HFFc6 (cell line): ENCODE measurements around the gene GCSH. TPM values are rescaled to one million over a fixed set of nuclear protein-coding genes. Genes with fewer than 3 reads are reported as not detected.
"Not testable (repeated sequence)": the region's sequence is repeated elsewhere in the genome, so short reads cannot be mapped to it uniquely, and the experiment has no call there.

Source experiments
- DNase-seq: peaks from one replicate; pipeline ENCODE4 v3.0.0-alpha.2; 2018
- H3K27ac Mint-ChIP-seq: 2 replicates; pipeline ENCODE4 v1.8.0; 2020; ENCODE audit warnings: mild to moderate bottlenecking, mixed read lengths
- H3K27me3 Mint-ChIP-seq: 2 replicates; pipeline ENCODE4 v1.8.0; 2021; ENCODE audit warnings: mild to moderate bottlenecking, moderate library complexity, mixed read lengths; ENCODE audit not compliant: insufficient read depth
- H3K36me3 Mint-ChIP-seq: 2 replicates; pipeline ENCODE4 v1.8.0; 2021; ENCODE audit warnings: low read depth, mixed read lengths
- H3K4me1 Mint-ChIP-seq: 2 replicates; pipeline ENCODE4 v1.8.0; 2020; ENCODE audit warnings: low read depth, mixed read lengths
- H3K4me3 Mint-ChIP-seq: 2 replicates; pipeline ENCODE4 v1.8.0; 2020; ENCODE audit warnings: mild to moderate bottlenecking, moderate library complexity, mixed read lengths
- H3K9me3 Mint-ChIP-seq: 2 replicates; pipeline ENCODE4 v1.8.0; 2020; ENCODE audit warnings: mild to moderate bottlenecking, mixed read lengths
- CTCF ChIP-seq: fragments of 200-600 bp; sonication (generic); IDR thresholded peaks from 2 replicates; pipeline ENCODE4 v1.5.0; 2021; ENCODE audit warnings: antibody characterized with exemption, mild to moderate bottlenecking
- total RNA-seq, 6 experiments: library from RNA; stranded (reverse); fragmentation: NEBNext Ultra II Directional; extraction: Animal tissue kit (Norgen Biotek cat#: 25700); gene quantifications; 2 replicates in 1 of 6; 3 replicates in 5 of 6; pipeline ENCODE4 v1.2.3, GENCODE V29; 2021

The GCSH gene
- total RNA-seq, 6 experiments from 2014 or later: 23.6 to 36.1 (median 31.3) TPM

GRCh38 chr16:81123092-81123852 is 27.1 kb upstream of the GCSH start:
- DNase-seq: no peak
- Mint-ChIP-seq H3K9me3 (no peaks in the 10 kb centered on the region), H3K27me3 (peaks cover 7% of the 10 kb centered on the region)

GRCh38 chr16:81121474-81121990 is 25.3 kb upstream of the GCSH start:
- Mint-ChIP-seq H3K27ac (no peak overlapping the region), H3K36me3 (no peaks in the 10 kb centered on the region), H3K9me3 (no peaks in the 10 kb centered on the region), H3K4me3 (no peak overlapping the region), H3K4me1 (peaks cover 7% of the 10 kb centered on the region), H3K27me3 (peaks cover 14% of the 10 kb centered on the region)
- no peak for DNase-seq
- no peak for TF ChIP-seq CTCF

More at GRCh38 chr16:81123092-81123852, 27.1 kb upstream of the GCSH start:
- Mint-ChIP-seq H3K4me3 (no peak overlapping the region), H3K36me3 (no peaks in the 10 kb centered on the region), H3K4me1 (peaks cover 25% of the 10 kb centered on the region), H3K27ac (no peak overlapping the region)
- TF ChIP-seq CTCF: no peak

- Mint-ChIP-seq H3K9me3 (no peaks in the 10 kb centered on the region), H3K4me3 (no peak overlapping the region), H3K4me1 (no peaks in the 10 kb centered on the region), H3K27me3 (peaks cover 27% of the 10 kb centered on the region), H3K27ac (no peak overlapping the region), H3K36me3 (no peaks in the 10 kb centered on the region)
- no peak for DNase-seq
- no peak for TF ChIP-seq CTCF
These were observed 21.2 kb upstream of the GCSH start for GRCh38 chr16:81117436-81117835.

- H3K9me3 Mint-ChIP-seq: no peaks in the 10 kb centered on the region
- no peaks in the 10 kb centered on the region for H3K36me3 Mint-ChIP-seq
- DNase-seq: no peak
- H3K27me3 Mint-ChIP-seq: peaks cover 31% of the 10 kb centered on the region
- no peak overlapping the region for H3K27ac Mint-ChIP-seq
- no peak overlapping the region for H3K4me3 Mint-ChIP-seq
- no peak for TF ChIP-seq CTCF
- H3K4me1 Mint-ChIP-seq: no peaks in the 10 kb centered on the region
These were observed 20.1 kb upstream of the GCSH start for GRCh38 chr16:81116285-81116684.

- H3K36me3 Mint-ChIP-seq: no peaks in the 10 kb centered on the region
- no peak overlapping the region for H3K27ac Mint-ChIP-seq
- H3K9me3 Mint-ChIP-seq: no peaks in the 10 kb centered on the region
- H3K27me3 Mint-ChIP-seq: peaks cover 33% of the 10 kb centered on the region
- no peak overlapping the region for H3K4me3 Mint-ChIP-seq
- DNase-seq: no peak
- TF ChIP-seq CTCF: no peak
- no peaks in the 10 kb centered on the region for H3K4me1 Mint-ChIP-seq
These were observed 16.3 kb upstream of the GCSH start for GRCh38 chr16:81112453-81112852.

- not testable (repeated sequence) for H3K27ac Mint-ChIP-seq, DNase-seq, H3K36me3 Mint-ChIP-seq, H3K4me3 Mint-ChIP-seq, H3K9me3 Mint-ChIP-seq, H3K4me1 Mint-ChIP-seq
- H3K27me3 Mint-ChIP-seq: peaks cover 23% of the 10 kb centered on the region
These were observed 13.1 kb upstream of the GCSH start for GRCh38 chr16:81109274-81109673.
